Measurements from ENCODE around the gene SVIL. TPM values are rescaled to one million over a fixed set of nuclear protein-coding genes. Genes with fewer than 3 reads are reported as not detected.
A peak's percentile ranks its signal among the peaks of the same experiment; 100 is the strongest.

The SVIL gene
- polyA plus RNA-seq, 1 experiment, result 47.9 TPM

- peak; percentile 8 for DNase-seq (ENCODE audit: low read depth, low spot score)
- peak overlapping the region; percentile 92 for H3K4me3 ChIP-seq (ENCODE audit: low read depth, low read length)
- TF ChIP-seq CTCF (IDR thresholded peaks at IDR 0.05; ENCODE audit: low read depth, low read length), result 0 out of 2 replicates have a peak, but pooled peaks have one; percentile 1
- peak overlapping the region; percentile 59 for H3K27ac ChIP-seq (ENCODE audit: low read depth, low read length)
- ChIA-PET POLR2A (interaction anchor here (0.5 to 0.8 kb wide), 2 partner anchors 28 to 771 kb away, joined by 3 to 4 read pairs; no protein-coding TSS in a partner anchor), CTCF (interaction anchor here (1.1 to 5.2 kb wide), 4 partner anchors 14 to 32 kb away, joined by 3 to 36 read pairs (median 12); no protein-coding TSS in a partner anchor)
- no peaks in the 10 kb centered on the region for H3K27me3 ChIP-seq (ENCODE audit: control insufficient read depth, insufficient read depth, low read length)
- no peaks in the 10 kb centered on the region; the same call in none of the 2 replicates for H3K9me3 ChIP-seq (ENCODE audit: control insufficient read depth, insufficient read depth, low read length)
Observed at GRCh38 chr10:29409241-29410054, 225.3 kb downstream of the SVIL start.

GRCh38 chr10:29408847-29409240 is 225.9 kb downstream of the SVIL start:
- POLR2A ChIA-PET, result interaction anchor here (0.5 to 0.8 kb wide), 2 partner anchors 28 to 770 kb away, joined by 3 to 4 read pairs; no protein-coding TSS in a partner anchor
- Histone ChIP-seq H3K9me3 (ENCODE audit: control insufficient read depth, insufficient read depth, low read length) (no peaks in the 10 kb centered on the region; the same call in none of the 2 replicates), H3K27ac (ENCODE audit: low read depth, low read length) (peak overlapping the region; percentile 54), H3K27me3 (ENCODE audit: control insufficient read depth, insufficient read depth, low read length) (no peaks in the 10 kb centered on the region), H3K4me3 (ENCODE audit: low read depth, low read length) (peak overlapping the region; percentile 92)
- CTCF ChIA-PET, result interaction anchor here (0.8 to 5.2 kb wide), 5 partner anchors 14 to 209 kb away, joined by 3 to 36 read pairs (median 6); no protein-coding TSS in a partner anchor
- no peak for DNase-seq (ENCODE audit: low read depth, low spot score)
- no peak for TF ChIP-seq CTCF (IDR thresholded peaks at IDR 0.05; ENCODE audit: low read depth, low read length)

Small RNA genes within 50 kb of the gene (small RNA-seq; reads per million reads assigned to genes)
- gene MIR604 (ENCODE audit: insufficient read length, low read depth) (not detected), gene MIR938 (ENCODE audit: insufficient read length, low read depth) (not detected), gene RF00105 (ENCODE audit: insufficient read length, low read depth) (not detected)

Data from AG04450 (cell line).